ENCODE results near the gene PSTPIP1. TPM values are rescaled to one million over a fixed set of nuclear protein-coding genes. Genes with fewer than 3 reads are reported as not detected.
A peak's percentile ranks its signal among the peaks of the same experiment; 100 is the strongest.

Gene PSTPIP1
- total and polyA plus RNA-seq, 4 experiments from 2014 or later: 62.4 to 233 (median 144) TPM

GRCh38 chr15:77038312-77039216, 43.6 kb downstream of the PSTPIP1 start:
- Histone ChIP-seq H3K9me3 (ENCODE audit: control insufficient read depth in 1 of 2, low read length in 2 of 2) (no peaks in the 10 kb centered on the region), H3K27ac (ENCODE audit: low read depth, low read length) (no peak overlapping the region), H3K36me3 (ENCODE audit: insufficient read depth, low read length) (peaks cover 29% of the 10 kb centered on the region), H3K27me3 (ENCODE audit: insufficient read depth, low read length) (no peaks in the 10 kb centered on the region), H3K4me3 (ENCODE audit: low read length in 2 of 2) (no peak overlapping the region), H3K4me1 (ENCODE audit: insufficient read depth, low read length) (no peaks in the 10 kb centered on the region)
- no peak for DNase-seq
- Mint-ChIP-seq H3K9me3 (peaks cover 0 to 46% (median 5%) of the 10 kb centered on the region in 8 donors), H3K27me3 (no peaks in the 10 kb centered on the region), H3K4me3 (peak overlapping the region in 1 of 8 donors; percentile 21), H3K4me1 (peaks cover 1 to 13% (median 7%) of the 10 kb centered on the region in 4 donors), H3K27ac (peak overlapping the region in 3 of 7 donors; percentile 76 to 95 (median 91)), H3K36me3 (peaks cover 27 to 53% of the 10 kb centered on the region in 2 donors)
- intact Hi-C loops (cut with micrococcal nuclease): no loop called here
- ChIA-PET CTCF (ENCODE audit: partially characterized antibody) (no interaction called here), POLR2A (ENCODE audit: partially characterized antibody) (interaction anchor here (1.7 to 1.9 kb wide), 2 partner anchors 8 to 25 kb away, joined by 5 to 7 read pairs; no protein-coding TSS in a partner anchor)

DNA sequence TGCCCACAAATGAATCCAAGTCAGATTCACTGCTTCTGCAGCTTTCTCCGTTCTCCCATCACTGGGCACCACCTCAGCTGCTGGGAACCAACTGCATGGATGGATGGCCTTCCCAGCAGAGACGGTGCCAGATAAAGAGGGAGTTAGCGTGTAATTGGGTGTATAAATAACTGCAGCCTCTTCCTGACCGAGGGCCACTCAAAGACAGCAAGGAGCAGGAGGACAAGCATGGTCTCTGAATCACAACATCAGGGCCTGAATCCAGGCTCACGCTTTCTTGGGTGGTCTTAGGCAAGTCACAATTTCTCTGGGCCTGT, 44.2 kb downstream of the PSTPIP1 start:
- no peaks in the 10 kb centered on the region for H3K9me3 ChIP-seq (ENCODE audit: control insufficient read depth in 1 of 2, low read length in 2 of 2)
- H3K27ac Mint-ChIP-seq: peak overlapping the region in 2 of 7 donors; percentile 42 to 91
- POLR2A ChIA-PET (ENCODE audit: partially characterized antibody): no interaction called here

DNA sequence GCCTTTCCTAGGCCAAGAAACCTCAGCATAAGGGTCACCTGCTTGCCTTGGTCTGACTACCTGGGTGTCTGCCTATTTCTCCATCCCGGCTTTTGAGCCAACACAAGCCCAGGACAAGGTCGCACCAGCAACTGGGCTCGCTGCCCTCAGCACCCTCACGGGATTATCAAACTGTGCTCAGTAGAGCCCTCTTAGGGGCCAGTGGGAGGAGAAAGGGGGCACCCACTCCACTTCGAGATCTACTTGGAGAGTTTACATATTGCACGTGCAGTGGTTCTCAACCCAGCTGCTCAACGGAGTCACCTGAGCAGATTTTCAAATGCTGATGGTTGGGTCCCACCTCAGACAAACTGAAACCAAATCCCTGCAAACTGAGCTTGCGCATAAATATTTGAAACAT, 44.9 kb downstream of the PSTPIP1 start:
- POLR2A ChIA-PET (ENCODE audit: partially characterized antibody): interaction anchor here (1.0 to 1.3 kb wide), 2 partner anchors 21 to 45 kb away, joined by 3 to 4 read pairs; partner anchors contain the start of gene PSTPIP1
- peaks cover 1 to 13% (median 8%) of the 10 kb centered on the region in 4 donors for H3K4me1 Mint-ChIP-seq
- H3K9me3 ChIP-seq (ENCODE audit: control insufficient read depth in 1 of 2, low read length in 2 of 2): no peaks in the 10 kb centered on the region
- no peaks in the 10 kb centered on the region for H3K4me1 ChIP-seq (ENCODE audit: insufficient read depth, low read length)
- no peak overlapping the region for H3K4me3 Mint-ChIP-seq
- no peaks in the 10 kb centered on the region for H3K27me3 Mint-ChIP-seq
- H3K36me3 Mint-ChIP-seq: peaks cover 34 to 50% of the 10 kb centered on the region in 2 donors
- H3K27me3 ChIP-seq (ENCODE audit: insufficient read depth, low read length): no peaks in the 10 kb centered on the region
- no peak for DNase-seq
- H3K27ac Mint-ChIP-seq: peak overlapping the region in 1 of 7 donors; percentile 42
- CTCF ChIA-PET (ENCODE audit: partially characterized antibody): interaction anchor here (1.3 kb wide), 1 partner anchor 11 kb away, joined by 5 read pairs; no protein-coding TSS in a partner anchor
- H3K36me3 ChIP-seq (ENCODE audit: insufficient read depth, low read length): peaks cover 27% of the 10 kb centered on the region
- no peak overlapping the region for H3K4me3 ChIP-seq (ENCODE audit: low read length in 2 of 2)
- no peak overlapping the region for H3K27ac ChIP-seq (ENCODE audit: low read depth, low read length)
- intact Hi-C loops (cut with micrococcal nuclease): no loop called here
- H3K9me3 Mint-ChIP-seq: peaks cover 0 to 46% (median 5%) of the 10 kb centered on the region in 8 donors

More for the DNA sequence above, 44.2 kb downstream of the PSTPIP1 start:
- peaks cover 0 to 46% (median 5%) of the 10 kb centered on the region in 8 donors for H3K9me3 Mint-ChIP-seq
- Histone ChIP-seq H3K27me3 (ENCODE audit: insufficient read depth, low read length) (no peaks in the 10 kb centered on the region), H3K36me3 (ENCODE audit: insufficient read depth, low read length) (peaks cover 29% of the 10 kb centered on the region), H3K4me1 (ENCODE audit: insufficient read depth, low read length) (no peaks in the 10 kb centered on the region), H3K27ac (ENCODE audit: low read depth, low read length) (no peak overlapping the region), H3K4me3 (ENCODE audit: low read length in 2 of 2) (no peak overlapping the region)
- intact Hi-C loops (cut with micrococcal nuclease): no loop called here
- CTCF ChIA-PET (ENCODE audit: partially characterized antibody): no interaction called here
- DNase-seq: no peak
- H3K4me3 Mint-ChIP-seq: no peak overlapping the region
- H3K36me3 Mint-ChIP-seq: peaks cover 29 to 52% of the 10 kb centered on the region in 2 donors
- H3K4me1 Mint-ChIP-seq: peaks cover 1 to 13% (median 8%) of the 10 kb centered on the region in 4 donors
- no peaks in the 10 kb centered on the region for H3K27me3 Mint-ChIP-seq

DNA sequence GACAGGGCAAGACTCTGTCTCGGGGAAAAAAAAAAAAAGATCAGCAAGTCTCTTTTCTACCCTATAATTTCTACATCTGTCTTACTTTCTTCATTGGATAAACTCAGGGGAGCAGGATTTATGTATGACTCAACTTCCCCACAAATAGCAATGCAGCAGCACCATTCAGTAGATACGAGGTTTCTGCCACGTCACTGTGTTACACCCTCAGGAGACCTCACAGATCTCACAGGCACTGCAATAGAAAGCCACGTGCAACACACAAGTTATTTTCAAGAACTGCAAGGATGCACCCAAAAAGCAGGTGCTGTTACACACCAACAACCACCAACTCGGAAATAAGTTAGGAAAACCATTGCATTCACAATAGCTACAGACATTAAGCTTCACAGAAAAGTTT, 45.7 kb downstream of the PSTPIP1 start:
- no peak overlapping the region for H3K27ac ChIP-seq (ENCODE audit: low read depth, low read length)
- no peaks in the 10 kb centered on the region for H3K27me3 Mint-ChIP-seq
- CTCF ChIA-PET (ENCODE audit: partially characterized antibody): interaction anchor here (0.7 to 1.3 kb wide), 3 partner anchors 10 to 1053 kb away, joined by 3 to 7 read pairs (median 5); no protein-coding TSS in a partner anchor
- no peaks in the 10 kb centered on the region for H3K4me1 ChIP-seq (ENCODE audit: insufficient read depth, low read length)
- no peaks in the 10 kb centered on the region for H3K27me3 ChIP-seq (ENCODE audit: insufficient read depth, low read length)
- H3K9me3 ChIP-seq (ENCODE audit: control insufficient read depth in 1 of 2, low read length in 2 of 2): no peaks in the 10 kb centered on the region
- H3K4me3 Mint-ChIP-seq: peak overlapping the region in 2 of 8 donors; percentile 5 to 11
- DNase-seq: no peak
- H3K9me3 Mint-ChIP-seq: peaks cover 0 to 46% (median 5%) of the 10 kb centered on the region in 8 donors
- H3K27ac Mint-ChIP-seq: peak overlapping the region; percentile 6 to 92 (median 60)
- H3K4me1 Mint-ChIP-seq: peaks cover 1 to 13% (median 8%) of the 10 kb centered on the region in 4 donors
- intact Hi-C loops (cut with micrococcal nuclease): no loop called here
- no peak overlapping the region for H3K4me3 ChIP-seq (ENCODE audit: low read length in 2 of 2)
- POLR2A ChIA-PET (ENCODE audit: partially characterized antibody): interaction anchor here (0.7 to 2.5 kb wide), 5 partner anchors 11 to 67 kb away, joined by 3 to 9 read pairs (median 4); partner anchors contain the start of gene PSTPIP1
- H3K36me3 ChIP-seq (ENCODE audit: insufficient read depth, low read length): peaks cover 19% of the 10 kb centered on the region
- peaks cover 42 to 51% of the 10 kb centered on the region in 2 donors for H3K36me3 Mint-ChIP-seq

- H3K4me3 ChIP-seq (ENCODE audit: low read length in 2 of 2): no peak overlapping the region
- no peak overlapping the region for H3K4me3 Mint-ChIP-seq
- no peaks in the 10 kb centered on the region for H3K27me3 Mint-ChIP-seq
- no peak overlapping the region for H3K27ac ChIP-seq (ENCODE audit: low read depth, low read length)
- no peak for DNase-seq
- ChIA-PET POLR2A (ENCODE audit: partially characterized antibody) (interaction anchor here (2.5 kb wide), 1 partner anchor 10 kb away, joined by 9 read pairs; no protein-coding TSS in a partner anchor), CTCF (ENCODE audit: partially characterized antibody) (no interaction called here)
- H3K36me3 ChIP-seq (ENCODE audit: insufficient read depth, low read length): peaks cover 7% of the 10 kb centered on the region
- intact Hi-C loops (cut with micrococcal nuclease): no loop called here
- H3K36me3 Mint-ChIP-seq: peaks cover 41 to 50% of the 10 kb centered on the region in 2 donors
- no peaks in the 10 kb centered on the region for H3K27me3 ChIP-seq (ENCODE audit: insufficient read depth, low read length)
- peaks cover 0 to 38% (median 5%) of the 10 kb centered on the region in 8 donors for H3K9me3 Mint-ChIP-seq
- H3K4me1 ChIP-seq (ENCODE audit: insufficient read depth, low read length): no peaks in the 10 kb centered on the region
- H3K27ac Mint-ChIP-seq: peak overlapping the region in 4 of 7 donors; percentile 12 to 82 (median 46)
- peaks cover 1 to 12% (median 8%) of the 10 kb centered on the region in 4 donors for H3K4me1 Mint-ChIP-seq
- H3K9me3 ChIP-seq (ENCODE audit: control insufficient read depth in 1 of 2, low read length in 2 of 2): no peaks in the 10 kb centered on the region
These were observed 47.5 kb downstream of the PSTPIP1 start for GRCh38 chr15:77042245-77042919.

- no peak overlapping the region for H3K27ac ChIP-seq (ENCODE audit: low read depth, low read length)
- no peaks in the 10 kb centered on the region for H3K27me3 ChIP-seq (ENCODE audit: insufficient read depth, low read length)
- no peaks in the 10 kb centered on the region for H3K4me1 ChIP-seq (ENCODE audit: insufficient read depth, low read length)
- ChIA-PET POLR2A (ENCODE audit: partially characterized antibody) (interaction anchor here (1.2 to 2.5 kb wide), 2 partner anchors 9 to 48 kb away, joined by 3 to 9 read pairs; partner anchors contain the start of gene PSTPIP1), CTCF (ENCODE audit: partially characterized antibody) (no interaction called here)
- Mint-ChIP-seq H3K27me3 (no peaks in the 10 kb centered on the region), H3K36me3 (peaks cover 41 to 50% of the 10 kb centered on the region in 2 donors), H3K4me1 (peaks cover 1 to 11% (median 6%) of the 10 kb centered on the region in 4 donors), H3K9me3 (peaks cover 0 to 32% (median 4%) of the 10 kb centered on the region in 8 donors), H3K4me3 (no peak overlapping the region), H3K27ac (peak overlapping the region in 6 of 7 donors; percentile 11 to 83 (median 58))
- intact Hi-C loops (cut with micrococcal nuclease): no loop called here
- no peaks in the 10 kb centered on the region for H3K9me3 ChIP-seq (ENCODE audit: control insufficient read depth in 1 of 2, low read length in 2 of 2)
- no peak overlapping the region for H3K4me3 ChIP-seq (ENCODE audit: low read length in 2 of 2)
- H3K36me3 ChIP-seq (ENCODE audit: insufficient read depth, low read length): peaks cover 6% of the 10 kb centered on the region
- no peak for DNase-seq
These were observed 48.3 kb downstream of the PSTPIP1 start for GRCh38 chr15:77042955-77043920.

Measured in CD4-positive, alpha-beta memory T cell (primary cell).